ENCODE results near the gene TNFSF12. TPM values are rescaled to one million over a fixed set of nuclear protein-coding genes. Genes with fewer than 3 reads are reported as not detected.

The TNFSF12 gene
- polyA plus RNA-seq, 1 donor (not counting 4 experiments of a cell fraction or from before 2014, with no cell fraction given): 1.0 TPM

DNA sequence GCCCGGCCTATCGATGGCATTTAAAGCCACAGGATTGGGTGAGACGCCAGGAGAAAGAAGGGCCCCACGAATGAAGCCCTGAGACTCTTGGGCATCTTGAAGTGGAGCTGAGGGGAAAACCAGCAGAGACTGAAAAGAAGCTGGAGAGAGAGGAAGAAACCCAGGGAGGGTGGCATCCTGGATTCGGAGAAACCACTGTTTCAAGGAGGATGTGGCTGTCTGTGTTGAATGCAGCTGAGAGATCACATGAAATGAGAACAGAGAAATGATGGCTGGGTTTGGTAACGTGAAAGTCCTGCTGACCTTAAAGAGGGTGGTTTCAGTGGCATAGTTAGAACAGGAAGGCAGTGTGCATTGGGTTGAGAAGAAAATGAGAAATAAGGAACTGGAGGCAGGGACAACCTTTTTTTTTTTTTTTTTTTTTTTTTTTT lies 3.8 kb downstream of the TNFSF12 start:
- H3K4me3 ChIP-seq (ENCODE audit: control insufficient read depth in 2 of 3, extremely low read depth in 1 of 3, insufficient read depth in 2 of 3, low read depth in 1 of 3, low read length in 3 of 3): no peak overlapping the region
- no peaks in the 10 kb centered on the region for H3K9me1 ChIP-seq (ENCODE audit: control insufficient read depth, extremely low read depth, insufficient read depth, low read length)
- no peaks in the 10 kb centered on the region for H3K79me2 ChIP-seq (ENCODE audit: control insufficient read depth, insufficient read depth, low read length)
- H3K4me1 ChIP-seq (ENCODE audit: control insufficient read depth, extremely low read depth, insufficient read depth, low read length): peaks cover 8% of the 10 kb centered on the region
- dilution Hi-C loops (cut with MboI; ENCODE audit: extremely low pct_ligation_motif_present, low sequenced_read_pairs): no loop called here
- no peaks in the 10 kb centered on the region for H3K36me3 ChIP-seq (ENCODE audit: control insufficient read depth in 2 of 2, extremely low read depth in 1 of 2, insufficient read depth in 2 of 2, low read length in 2 of 2)
- H3K27ac ChIP-seq (ENCODE audit: control insufficient read depth, insufficient read depth, low read length): no peak overlapping the region
- no peaks in the 10 kb centered on the region for H3K27me3 ChIP-seq (ENCODE audit: control insufficient read depth, extremely low read depth, insufficient read depth, low read length)
- no peak overlapping the region for H3K9ac ChIP-seq (ENCODE audit: control insufficient read depth, extremely low read depth, insufficient read depth, low read length)
- H3K9me3 ChIP-seq (ENCODE audit: control insufficient read depth, low read depth, low read length): no peaks in the 10 kb centered on the region
- FAIRE-seq: no peak
- no peak overlapping the region for H3K4me2 ChIP-seq (ENCODE audit: control insufficient read depth, extremely low read depth, insufficient read depth, low read depth, low read length)
- no peaks in the 10 kb centered on the region for H4K20me1 ChIP-seq (ENCODE audit: control insufficient read depth, extremely low read depth, insufficient read depth, low read length)
- TF ChIP-seq EZH2 (IDR thresholded peaks at IDR 0.05; ENCODE audit: low read length): no peak
- TF ChIP-seq CTCF (optimal IDR thresholded peaks at IDR 0.05 in 1 of 3, IDR thresholded peaks at IDR 0.05 in 1 of 3, conservative IDR thresholded peaks at IDR 0.05 in 1 of 3; ENCODE audit: extremely low read depth in 1 of 3, insufficient read depth in 2 of 3, low read length in 3 of 3): no peak
- no peak for DNase-seq (ENCODE audit: low read depth, low spot score)
- no peak overlapping the region for H2AFZ ChIP-seq (ENCODE audit: control insufficient read depth, low read length)

DNA sequence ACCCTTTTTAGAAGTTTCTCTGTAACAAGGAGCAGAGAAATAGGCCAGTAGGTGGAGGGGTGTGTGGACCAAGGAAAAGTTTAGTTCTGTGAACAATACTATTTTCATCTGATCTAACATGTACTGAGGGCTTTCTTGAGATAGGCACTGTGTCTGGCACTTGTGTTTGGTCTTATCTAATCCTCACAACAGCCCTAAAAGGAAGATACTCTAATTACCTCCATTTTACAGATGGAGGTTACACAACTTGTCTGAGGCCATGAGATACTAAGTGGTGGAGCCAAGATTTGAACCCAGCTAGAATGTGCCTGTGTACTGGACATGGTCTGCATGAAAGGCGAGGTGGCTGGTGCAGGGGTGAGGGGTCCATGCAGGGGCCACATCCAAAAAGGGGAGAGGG lies 4.5 kb downstream of the TNFSF12 start:
- Histone ChIP-seq H3K4me2 (ENCODE audit: control insufficient read depth, extremely low read depth, insufficient read depth, low read depth, low read length) (no peak overlapping the region), H3K9me1 (ENCODE audit: control insufficient read depth, extremely low read depth, insufficient read depth, low read length) (no peaks in the 10 kb centered on the region), H3K27ac (ENCODE audit: control insufficient read depth, insufficient read depth, low read length) (no peak overlapping the region), H3K4me3 (ENCODE audit: control insufficient read depth in 2 of 3, extremely low read depth in 1 of 3, insufficient read depth in 2 of 3, low read depth in 1 of 3, low read length in 3 of 3) (no peak overlapping the region), H3K27me3 (ENCODE audit: control insufficient read depth, extremely low read depth, insufficient read depth, low read length) (no peaks in the 10 kb centered on the region), H3K9ac (ENCODE audit: control insufficient read depth, extremely low read depth, insufficient read depth, low read length) (no peak overlapping the region), H4K20me1 (ENCODE audit: control insufficient read depth, extremely low read depth, insufficient read depth, low read length) (no peaks in the 10 kb centered on the region), H2AFZ (ENCODE audit: control insufficient read depth, low read length) (no peak overlapping the region), H3K79me2 (ENCODE audit: control insufficient read depth, insufficient read depth, low read length) (no peaks in the 10 kb centered on the region), H3K36me3 (ENCODE audit: control insufficient read depth in 2 of 2, extremely low read depth in 1 of 2, insufficient read depth in 2 of 2, low read length in 2 of 2) (no peaks in the 10 kb centered on the region), H3K4me1 (ENCODE audit: control insufficient read depth, extremely low read depth, insufficient read depth, low read length) (peaks cover 14% of the 10 kb centered on the region), H3K9me3 (ENCODE audit: control insufficient read depth, low read depth, low read length) (no peaks in the 10 kb centered on the region)
- FAIRE-seq: peak; percentile 13
- no peak for DNase-seq (ENCODE audit: low read depth, low spot score)
- TF ChIP-seq CTCF (optimal IDR thresholded peaks at IDR 0.05 in 1 of 3, IDR thresholded peaks at IDR 0.05 in 1 of 3, conservative IDR thresholded peaks at IDR 0.05 in 1 of 3; ENCODE audit: extremely low read depth in 1 of 3, insufficient read depth in 2 of 3, low read length in 3 of 3) (no peak), EZH2 (IDR thresholded peaks at IDR 0.05; ENCODE audit: low read length) (no peak)
- dilution Hi-C loops (cut with MboI; ENCODE audit: extremely low pct_ligation_motif_present, low sequenced_read_pairs): no loop called here
